ENCODE measurements around the gene PDSS2.
"Not testable (repeated sequence)": the region's sequence is repeated elsewhere in the genome, so short reads cannot be mapped to it uniquely, and the experiment has no call there.

Gene PDSS2

DNA sequence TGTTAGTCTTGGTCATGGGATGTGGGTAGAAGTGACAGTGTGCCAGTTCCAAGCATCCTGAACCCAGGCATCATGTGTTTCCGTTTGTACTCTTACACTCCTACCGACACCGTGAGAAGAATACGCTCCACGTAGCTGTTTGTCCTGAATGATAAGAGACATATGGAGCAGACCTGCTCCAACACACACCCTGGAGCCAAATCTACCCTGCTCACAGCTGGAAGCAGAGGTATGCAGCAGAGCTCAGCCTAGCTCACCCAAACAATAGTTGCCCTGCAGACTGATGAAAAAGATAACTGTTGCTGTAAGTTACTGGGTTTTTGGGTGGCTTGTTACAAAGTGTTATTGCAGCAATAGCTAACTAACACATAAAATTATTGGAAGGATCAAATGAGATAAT is 14.3 kb upstream of the PDSS2 start:
- DNase-seq: no peak

DNA sequence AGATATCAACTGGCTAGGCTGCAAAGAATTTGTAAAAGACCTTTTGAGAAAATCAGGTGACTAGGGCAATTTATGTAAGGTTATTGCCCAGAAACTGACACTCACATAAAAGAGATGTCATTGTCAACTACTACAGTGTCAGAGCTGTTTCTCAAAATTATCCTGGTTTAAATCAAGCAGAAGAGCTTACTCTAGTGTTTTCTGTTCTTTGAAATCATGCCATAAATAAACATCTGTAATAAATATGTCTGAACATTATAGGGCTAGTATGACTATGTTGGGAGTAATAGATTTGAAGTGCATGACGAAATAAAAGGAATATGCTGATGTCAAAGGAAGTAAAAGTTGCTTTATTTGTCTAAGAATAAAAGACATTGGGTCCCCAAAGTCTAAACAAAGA is 11.0 kb upstream of the PDSS2 start:
- no peak for DNase-seq

DNA sequence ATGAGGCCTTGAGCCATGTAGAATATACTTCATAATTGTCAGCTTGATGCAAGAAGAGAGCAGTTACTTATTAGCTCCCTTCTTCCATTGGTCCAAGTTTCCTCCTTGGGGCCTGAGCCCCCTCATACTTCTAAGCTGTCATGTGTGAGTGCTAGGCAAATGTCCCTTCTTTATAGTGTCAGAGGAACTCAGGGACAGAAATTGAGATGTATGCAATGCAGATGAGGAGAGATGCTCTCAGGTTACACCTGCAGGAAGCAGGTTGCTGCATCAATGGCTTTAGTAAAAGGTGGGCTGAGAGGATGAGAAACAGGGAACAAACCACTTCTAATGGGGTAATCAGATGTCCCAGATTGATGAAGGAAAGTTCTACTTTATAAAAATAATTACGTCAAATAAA is 6.7 kb upstream of the PDSS2 start:
- no peak for DNase-seq

DNA sequence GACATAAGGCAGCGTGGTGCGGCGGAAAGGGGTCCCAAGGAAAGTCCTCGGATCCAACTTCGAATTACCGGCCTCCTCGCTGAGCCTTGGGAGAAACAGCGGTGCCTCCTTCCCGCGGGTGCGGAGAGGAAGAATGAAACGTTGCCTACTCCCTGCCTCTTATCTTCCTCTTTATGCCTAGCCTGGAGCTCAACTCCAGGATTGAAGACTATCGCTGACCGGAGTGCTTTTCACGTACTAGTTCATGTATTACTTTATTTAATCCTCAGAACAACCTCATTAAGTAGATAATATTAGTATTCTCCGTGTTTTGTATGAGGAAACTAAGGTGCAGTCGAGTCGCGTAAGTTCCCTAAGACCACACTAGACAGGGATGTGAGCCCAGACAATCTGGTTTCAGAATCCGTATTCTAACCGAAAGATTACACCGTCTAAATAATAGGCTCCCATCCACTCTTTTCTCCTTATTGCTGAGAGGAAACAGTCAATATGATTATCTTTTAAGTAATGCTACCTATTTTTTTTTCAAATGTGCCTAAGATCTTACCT is 793 bp upstream of the PDSS2 start:
- DNase-seq: no peak

DNA sequence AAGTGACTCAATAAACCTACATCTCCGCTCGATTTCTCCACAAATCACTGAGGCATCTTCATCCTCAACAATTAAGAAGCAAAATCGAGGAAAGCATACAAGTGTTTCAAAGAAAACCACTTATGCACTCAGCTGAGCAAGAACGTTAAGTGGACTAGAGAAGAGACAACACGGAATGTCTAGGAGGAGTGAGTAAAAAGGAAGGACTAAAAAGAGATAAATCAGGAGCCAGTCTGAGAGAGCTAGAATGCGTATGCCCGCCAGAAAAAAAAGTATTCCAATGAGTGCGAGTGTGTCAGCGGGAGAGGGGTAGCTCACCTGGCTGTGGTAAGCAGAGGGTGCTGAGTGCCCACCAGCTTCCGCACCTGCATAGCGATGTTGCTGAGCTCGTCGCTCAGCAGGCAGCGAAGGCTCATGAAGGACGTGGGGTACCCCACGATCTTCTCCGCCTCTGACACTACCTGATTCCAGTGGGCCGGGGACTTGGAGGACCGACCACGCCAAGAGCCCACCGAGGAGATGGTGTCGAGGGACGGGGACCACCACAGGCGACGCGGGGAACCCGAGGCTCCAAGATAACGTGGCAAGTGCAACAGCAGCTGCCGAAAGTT is 587 bp downstream of the PDSS2 start:
- peak; percentile 30 for DNase-seq

DNA sequence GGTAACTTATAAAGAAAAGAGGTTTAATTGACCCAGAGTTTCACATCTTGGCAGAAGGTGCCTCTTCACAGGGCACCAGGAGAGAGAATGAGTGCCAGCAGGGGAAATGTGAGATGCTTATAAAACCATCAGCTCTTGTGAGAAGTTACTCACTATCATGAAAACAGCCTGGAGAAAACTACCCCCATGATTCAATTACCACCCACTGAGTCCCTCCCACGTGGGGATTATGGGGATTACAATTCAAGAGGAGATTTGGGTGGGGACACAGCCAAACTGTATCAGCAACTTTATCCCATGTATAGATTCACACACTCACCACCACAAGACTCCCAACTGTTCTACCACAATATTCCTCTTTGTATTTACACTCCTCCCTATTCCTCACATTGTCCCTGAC is 10.6 kb downstream of the PDSS2 start:
- DNase-seq: no peak

DNA sequence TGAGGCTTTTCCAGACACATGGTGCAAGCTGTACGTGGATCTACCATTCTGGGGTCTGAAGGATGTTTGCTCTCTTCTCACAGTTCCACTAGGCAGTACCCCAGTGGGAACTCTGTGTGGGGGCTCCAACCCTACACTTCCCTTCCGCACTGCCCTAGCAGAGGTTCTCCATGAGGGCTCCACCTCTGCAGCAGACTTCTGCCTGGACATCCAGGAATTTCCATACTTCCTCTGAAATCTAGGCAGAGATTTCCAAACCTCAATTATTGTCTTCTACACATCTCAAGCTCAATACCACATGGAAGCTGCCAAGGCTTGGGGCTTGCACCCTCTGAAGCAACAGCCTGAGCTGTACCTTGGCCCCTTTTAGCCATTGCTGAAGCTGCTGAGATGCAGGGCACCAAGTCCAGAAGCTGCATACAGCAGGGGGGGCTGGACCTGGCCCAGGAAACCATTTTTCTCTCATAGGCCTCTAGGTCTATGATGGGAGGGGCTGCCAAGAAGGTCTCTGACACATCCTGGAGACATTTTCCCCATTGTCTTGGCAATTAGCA is 11.6 kb downstream of the PDSS2 start:
- DNase-seq: no peak

DNA sequence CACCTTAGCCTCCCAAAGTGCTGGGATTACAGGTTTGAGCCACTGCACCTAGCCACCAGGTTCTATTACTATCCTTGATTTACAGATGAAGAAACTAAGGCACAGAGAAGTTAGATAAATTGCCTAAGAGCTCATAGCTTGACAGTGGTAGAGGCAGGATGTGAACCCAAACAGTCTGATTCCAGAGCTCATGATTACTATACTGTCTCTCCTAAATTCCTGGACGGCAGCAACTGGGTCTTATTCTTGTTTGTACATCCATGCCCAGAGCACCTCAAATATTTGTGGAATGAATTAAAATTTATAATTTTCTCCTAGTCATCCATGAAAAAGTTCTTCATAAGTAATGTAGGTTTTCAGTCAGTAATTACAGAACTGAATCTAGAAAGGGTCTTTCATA is 15.1 kb downstream of the PDSS2 start:
- peak; percentile 24 for DNase-seq

DNA sequence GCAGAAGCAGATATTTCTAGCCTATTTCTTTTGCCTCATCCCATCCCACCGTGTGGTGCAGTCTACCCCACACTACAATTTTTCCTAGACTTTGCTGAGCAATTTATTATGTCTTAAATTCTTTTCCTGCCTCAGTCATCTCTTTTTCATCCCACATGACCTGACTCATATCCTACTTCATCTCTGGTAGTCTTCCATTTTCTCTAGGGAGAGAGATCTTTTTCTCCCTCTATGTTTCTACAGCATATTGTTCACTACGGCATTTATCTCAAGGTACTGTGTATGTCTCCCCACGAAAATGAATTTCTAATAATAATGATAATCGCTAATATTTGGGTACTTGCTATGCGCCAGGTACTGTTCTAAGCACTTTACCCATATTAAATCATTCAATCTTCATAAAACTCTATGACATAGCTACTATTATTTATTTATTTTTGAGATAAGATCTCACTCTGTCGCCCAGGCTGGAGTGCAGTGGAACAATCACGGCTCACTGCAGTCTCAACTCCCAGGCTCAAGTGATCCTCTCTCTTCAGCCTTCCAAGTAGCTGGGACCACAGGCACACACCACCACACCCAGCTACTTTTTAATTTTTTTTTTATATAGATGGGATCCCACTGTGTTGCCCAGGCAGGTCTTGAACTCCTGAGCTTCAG is 15.6 kb downstream of the PDSS2 start:
- peak; percentile 73 for DNase-seq

DNA sequence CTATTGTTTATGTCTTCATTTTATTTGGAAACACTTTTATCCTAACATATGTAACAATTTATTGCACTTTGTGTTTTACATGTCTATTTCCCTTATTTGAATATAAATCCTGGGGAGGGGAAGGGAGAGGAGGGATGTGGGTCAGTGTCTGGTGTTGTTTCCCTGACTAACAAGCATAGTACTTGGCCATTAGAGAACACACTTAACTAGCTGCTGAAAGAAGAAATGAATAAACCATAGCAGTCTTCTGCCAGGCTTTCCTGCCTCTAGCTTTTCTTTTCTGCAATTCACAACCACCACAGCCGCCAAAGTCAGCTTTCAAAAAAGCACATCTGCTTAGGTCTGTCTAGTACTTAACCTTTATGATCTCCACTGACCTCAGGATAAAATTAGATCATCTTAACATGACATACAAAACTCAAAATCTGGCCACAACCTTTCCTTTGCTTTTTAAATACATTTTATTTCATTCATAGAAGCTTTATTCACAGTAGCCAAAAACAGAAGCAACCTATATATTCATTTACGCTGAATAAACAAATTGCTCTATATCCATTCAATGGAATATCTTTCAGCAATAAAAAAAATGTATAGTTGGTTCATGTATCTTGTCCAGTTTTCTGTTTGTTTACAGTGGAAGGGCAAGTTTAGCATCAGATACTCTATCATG is 16.3 kb downstream of the PDSS2 start:
- DNase-seq: peak; percentile 57

DNA sequence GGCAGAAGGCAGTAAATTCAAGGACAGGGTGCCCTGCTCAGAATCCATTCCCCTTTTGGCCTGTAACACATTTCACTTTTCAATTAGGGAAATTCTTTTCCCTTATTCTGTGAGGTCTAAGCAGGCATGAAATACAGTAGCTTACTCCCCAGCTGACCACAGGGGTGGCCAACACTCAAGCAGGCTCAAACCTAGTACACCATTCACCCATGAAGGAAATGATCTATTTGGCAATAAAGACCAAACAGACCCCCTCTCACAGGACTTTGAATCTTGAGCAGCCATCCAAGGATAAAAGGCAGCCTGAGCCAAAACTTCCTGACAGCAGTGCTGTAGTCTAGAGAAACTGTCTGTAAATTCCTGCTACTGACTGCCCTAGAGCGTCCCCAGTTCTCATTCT is 17.7 kb downstream of the PDSS2 start:
- DNase-seq: no peak

DNA sequence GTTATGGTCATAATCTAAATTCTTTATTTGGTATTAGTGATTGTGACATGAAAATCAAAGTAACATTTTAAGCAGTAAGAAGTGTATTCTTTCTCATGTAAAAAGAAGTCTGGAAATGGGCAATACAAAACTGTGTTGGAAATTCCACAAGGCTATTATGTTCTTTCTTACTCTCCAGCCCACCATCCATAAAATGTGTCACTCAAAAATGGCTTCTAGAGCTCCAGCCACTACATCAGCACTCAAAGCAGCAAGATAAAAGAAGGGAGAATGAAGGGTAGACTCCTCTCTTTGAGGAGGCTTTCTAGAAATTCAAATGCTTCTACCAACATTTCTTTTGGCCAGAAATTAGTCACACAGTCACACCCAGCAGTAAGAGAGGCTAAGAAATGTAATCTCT is 18.4 kb downstream of the PDSS2 start:
- DNase-seq: no peak

DNA sequence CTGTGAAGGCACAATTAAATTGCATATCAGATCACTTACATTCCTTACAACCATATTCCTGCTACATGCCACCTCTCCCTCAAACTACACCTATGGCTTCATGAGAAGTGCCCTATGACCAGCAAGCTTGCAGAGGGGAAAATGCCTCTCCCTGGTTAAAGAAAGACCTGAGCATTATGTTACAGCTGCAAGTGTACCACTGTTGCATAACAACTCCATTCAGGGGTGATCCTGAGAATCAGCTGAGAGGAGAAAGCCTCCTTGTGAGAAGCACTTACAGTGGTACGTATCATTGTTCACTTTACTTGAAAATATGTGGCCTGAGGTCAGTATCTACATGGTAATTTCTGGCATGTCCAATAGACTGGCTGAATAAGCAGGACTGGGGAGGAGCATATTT is 20.0 kb downstream of the PDSS2 start:
- no peak for DNase-seq

DNA sequence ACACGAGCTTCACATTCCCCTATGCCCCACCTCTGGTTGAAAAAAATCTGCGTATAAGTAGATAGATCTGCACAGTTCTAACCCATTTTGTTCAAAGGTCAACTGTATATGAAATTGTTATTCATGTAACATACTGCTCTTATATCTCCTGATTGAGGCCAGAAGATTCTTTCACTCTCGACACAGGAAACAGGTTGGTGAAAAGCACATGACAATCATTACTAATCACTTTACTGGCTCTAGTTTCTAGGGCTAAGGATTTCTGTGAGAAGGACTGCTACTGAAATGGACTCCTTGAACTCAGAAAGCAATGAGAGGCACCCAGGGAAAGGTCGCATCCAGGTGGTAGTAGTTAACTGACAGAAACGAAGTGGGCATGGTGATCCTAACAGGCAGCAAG is 21.7 kb downstream of the PDSS2 start:
- DNase-seq: no peak

DNA sequence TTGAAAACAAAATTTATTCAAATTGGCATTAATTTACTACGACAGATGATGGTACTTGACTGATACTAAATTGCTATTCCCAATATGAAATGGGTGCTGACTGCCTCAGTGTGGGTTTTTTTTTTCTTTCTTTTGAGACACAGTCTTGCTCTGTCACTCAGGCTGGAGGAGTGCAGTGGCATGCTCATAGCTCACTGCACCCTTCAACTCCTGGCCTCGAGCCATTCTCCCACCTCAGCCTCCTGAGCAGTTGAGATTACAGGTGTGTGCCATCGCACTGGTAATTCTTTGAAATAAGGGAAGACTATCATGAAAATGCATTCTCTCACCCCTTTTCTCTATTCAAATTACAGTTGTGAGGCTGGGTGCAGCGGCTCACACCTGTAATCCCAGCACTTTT is 22.5 kb downstream of the PDSS2 start:
- DNase-seq: no peak

DNA sequence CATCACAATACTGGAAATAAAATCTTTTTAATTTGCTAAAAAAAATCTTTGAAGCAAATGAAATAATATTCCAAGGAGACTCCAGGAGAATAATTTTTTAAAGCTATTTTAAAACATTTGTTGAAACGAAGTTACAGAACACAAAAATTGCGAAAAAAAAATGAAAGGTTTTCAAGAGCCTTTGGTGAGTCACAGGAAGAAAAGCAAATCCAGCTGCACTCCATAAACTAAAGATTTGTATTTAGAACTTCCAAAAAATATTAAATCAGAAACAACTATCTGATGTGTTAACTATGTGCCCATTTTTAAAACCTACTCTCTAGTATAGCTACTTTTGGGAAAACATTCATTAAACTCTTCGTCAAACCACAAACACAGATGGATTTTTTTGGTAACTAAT is 23.6 kb downstream of the PDSS2 start:
- DNase-seq: peak; percentile 47

DNA sequence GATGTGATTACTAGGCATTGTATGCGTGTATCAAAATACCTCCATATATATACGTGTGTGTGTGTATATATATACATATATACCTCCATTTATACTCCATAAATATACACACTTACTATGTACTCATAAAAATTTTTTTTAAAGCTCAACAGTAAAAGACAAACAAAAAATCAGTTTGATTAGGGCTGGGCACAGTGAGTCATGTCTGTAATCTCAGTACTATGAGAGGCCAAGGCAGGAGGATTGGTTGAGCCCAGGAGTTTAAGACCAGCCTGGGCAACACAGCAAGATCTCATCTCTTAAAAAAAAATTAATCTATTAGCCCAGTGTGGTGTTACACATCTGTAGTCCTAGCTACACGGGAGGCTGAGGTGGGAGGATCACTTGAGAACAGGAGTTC is 24.6 kb downstream of the PDSS2 start:
- no peak for DNase-seq

DNA sequence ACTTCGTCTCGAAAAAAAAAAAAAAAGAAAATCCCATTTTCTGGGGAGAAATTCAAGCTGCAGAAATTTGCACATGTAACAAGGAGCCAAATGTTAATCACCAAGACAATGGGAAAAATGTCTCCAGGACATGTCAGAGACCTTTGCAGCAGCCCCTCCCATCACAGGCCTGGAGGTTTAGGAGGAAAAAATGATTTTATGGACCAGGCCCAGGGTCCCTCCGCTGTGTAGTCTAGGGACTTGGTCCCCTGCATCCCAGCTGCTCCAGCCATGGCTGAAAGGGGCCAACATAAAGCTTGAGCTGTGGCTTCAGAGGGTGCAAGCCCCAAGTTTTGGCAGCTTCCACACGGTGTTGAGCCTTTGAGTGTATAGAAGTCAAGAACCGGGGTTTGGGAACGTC is 33.4 kb downstream of the PDSS2 start:
- DNase-seq: not testable (repeated sequence)

DNA sequence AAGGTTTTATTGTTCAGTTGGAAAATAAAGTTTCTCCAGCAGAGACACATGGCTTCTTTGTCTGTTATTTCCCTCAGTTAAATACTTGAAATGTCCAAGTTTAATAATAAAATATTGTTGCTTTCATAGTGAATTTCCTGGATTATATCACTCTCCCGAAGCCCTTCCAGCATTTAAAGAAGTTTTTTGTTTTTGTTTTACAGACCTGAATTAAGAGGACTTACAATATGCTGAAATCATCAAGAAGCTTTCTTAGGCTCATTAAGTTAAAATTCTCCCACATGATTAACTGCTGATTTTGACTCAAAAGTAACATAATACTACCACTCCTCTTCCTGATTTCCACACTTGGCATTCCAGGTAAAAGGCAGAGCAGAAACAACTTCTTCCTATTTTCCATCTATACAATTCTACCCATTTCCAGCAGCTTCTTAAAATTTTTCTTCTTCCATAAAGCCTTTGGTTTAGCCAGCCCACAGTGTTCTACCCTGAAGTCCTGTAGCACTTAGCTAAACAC is 35.8 kb downstream of the PDSS2 start:
- no peak for DNase-seq

DNA sequence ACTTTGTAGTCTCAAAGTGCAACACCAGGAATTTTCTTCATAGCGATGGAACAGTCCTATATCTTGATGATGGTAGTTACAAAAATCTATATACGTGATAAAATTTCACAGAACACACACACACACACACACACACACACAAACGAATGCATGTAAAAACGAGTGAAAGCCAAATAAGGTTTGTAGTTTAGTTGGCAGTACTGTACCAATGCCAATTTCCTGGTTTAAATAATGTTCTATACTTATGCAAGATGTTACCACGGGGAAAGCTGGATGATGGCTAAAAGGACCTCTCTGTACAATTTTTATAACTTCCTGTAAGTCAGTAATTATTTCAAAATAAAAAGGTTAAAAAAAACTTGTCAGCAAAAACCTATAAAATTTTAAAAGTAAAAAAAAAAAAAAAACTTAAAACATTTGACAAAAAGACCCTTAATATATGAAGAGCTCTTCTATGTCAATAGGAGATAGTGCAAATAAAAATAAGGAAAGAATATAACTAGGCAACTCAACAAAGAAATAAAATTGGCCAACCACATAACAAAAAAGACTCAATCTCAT is 37.6 kb downstream of the PDSS2 start:
- DNase-seq: no peak

DNA sequence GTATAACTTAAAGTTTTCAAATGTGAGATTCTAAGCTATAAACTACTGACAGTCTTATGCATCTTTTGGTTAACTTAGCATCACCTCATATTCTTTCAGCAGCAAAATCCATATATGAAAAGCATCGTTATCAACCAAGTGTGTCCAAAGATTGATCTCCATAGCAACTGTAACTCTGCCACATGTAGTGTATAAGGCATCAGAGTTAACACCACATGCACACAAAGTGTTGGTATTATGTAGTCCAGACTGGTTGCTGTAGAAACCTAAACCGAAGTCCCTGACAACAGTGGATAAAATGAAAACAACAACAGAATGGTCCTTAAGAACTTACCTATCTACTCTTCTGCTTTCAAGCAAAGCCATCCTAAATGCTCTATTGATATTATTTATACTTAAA is 39.6 kb downstream of the PDSS2 start:
- DNase-seq: no peak

DNA sequence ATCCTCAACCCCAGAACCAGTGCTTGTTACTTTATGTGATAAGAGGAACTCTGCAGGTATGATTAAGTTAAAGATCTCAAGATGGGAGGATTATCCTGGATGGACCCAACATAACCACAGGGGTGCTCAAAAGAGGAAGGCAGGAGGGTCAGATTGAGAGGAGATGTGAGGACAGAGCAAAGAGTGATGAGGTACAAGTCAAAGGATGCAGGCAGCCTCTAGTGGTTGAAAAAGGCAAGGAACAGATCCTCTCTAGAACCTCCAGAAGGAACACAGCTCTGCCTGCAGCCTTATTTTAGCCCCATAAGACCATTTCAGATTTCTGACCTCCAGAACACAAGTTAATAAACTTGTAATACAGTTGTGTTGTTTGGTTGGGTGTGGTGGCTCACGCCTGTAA is 41.2 kb downstream of the PDSS2 start:
- DNase-seq: peak; percentile 49

DNA sequence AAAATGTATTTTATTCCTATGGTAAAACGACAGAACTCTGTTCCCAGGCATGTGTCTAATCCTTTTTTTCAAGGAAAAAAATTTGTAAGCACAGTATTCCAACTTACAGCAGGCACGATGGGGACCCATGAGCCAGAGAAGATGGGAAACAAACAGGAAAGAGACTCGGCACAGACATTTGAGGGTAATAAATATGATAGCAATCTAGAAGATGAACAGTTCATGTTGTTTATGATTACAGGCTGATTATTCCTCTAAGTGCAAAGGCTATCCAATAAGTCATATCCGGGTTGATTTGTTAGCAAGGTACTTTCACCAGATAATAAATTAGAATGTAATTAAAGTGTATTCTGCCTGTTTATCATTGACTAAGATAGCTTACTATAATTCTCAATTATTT is 43.2 kb downstream of the PDSS2 start:
- DNase-seq: no peak
